HG03135 (cell line): ENCODE results near the gene GAA.

Source experiments
- ATAC-seq: cut with Tn5 transposase; IDR thresholded peaks from one replicate; pipeline ENCODE4 v1.9.1; 2021; ENCODE audit warnings: mild to moderate bottlenecking, moderate library complexity; ENCODE audit not compliant: unreplicated experiment

GAA gene

DNA sequence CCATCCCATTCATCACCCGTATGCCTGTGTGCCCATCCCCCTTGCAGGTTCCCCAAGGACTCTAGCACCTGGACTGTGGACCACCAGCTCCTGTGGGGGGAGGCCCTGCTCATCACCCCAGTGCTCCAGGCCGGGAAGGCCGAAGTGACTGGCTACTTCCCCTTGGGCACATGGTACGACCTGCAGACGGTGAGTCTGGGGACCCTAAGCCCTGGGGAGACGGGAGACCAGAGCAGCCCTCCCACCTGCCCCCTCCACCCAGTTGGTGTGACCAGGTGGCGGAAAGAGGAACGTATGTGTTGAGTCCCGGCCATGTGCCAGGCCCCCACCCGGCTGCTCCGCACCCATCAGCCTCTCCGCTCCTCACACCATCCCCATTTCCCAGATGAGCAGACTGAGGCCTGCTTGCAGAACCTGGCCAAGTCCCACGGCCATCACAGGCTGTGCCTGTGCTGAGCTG lies 15.6 kb downstream of the GAA start:
- ATAC-seq = no peak

DNA sequence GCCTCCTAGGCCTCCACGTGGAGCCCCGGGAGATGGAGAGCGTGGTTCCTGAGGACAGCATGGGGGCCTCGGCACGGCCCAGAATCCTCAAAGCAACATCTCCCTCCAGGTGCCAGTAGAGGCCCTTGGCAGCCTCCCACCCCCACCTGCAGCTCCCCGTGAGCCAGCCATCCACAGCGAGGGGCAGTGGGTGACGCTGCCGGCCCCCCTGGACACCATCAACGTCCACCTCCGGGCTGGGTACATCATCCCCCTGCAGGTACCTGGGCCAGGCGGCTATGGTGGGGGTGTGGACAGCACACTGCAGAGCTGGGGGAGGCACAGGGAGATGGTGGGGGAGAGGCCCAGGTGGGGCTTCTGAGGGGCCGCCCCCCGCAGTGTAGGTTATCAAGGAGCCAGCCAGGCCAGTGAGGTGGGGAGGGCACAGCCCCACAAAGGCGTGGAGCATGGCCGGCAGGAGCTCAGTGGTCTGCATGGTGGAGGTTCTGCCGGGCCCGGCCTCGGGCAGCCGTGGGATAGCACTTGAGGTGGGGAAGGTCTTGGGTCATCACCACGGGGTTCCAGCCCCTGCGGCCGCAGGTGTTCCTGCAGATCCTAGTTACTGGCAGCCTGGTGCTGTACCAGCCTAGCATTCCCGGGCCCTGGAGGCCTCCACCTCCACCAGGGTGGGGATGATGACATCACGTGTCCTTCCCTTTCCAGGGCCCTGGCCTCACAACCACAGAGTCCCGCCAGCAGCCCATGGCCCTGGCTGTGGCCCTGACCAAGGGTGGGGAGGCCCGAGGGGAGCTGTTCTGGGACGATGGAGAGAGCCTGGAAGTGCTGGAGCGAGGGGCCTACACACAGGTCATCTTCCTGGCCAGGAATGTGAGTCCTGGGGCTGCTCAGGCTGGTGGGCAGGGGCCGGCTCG lies 16.4 kb downstream of the GAA start:
- no peak for ATAC-seq

DNA sequence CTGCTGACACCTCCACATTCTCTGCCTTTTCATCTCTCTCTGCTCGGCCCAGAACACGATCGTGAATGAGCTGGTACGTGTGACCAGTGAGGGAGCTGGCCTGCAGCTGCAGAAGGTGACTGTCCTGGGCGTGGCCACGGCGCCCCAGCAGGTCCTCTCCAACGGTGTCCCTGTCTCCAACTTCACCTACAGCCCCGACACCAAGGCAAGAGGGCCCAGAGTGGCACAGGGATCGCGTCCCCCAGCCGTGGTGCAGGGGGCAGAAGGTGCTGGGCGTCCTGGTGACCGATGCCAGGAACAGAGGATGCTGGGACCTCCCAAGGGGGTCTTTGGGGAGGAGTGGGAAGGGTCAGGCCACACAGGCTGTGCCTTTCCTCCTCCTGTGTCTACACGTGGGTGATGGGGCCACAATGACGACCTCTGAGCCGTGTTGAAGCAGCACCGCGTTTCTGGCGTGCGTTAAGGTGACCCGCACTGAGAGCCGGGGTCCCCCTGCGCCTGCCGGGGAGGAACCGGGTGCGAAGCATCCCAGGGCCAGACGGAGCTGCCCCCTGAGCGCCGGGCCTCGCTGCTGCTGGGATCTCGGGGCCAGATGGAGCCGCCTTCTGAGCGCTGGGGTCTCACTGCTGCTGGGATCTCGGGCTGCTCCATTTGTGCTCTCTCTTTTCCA lies 17.4 kb downstream of the GAA start:
- ATAC-seq = no peak

DNA sequence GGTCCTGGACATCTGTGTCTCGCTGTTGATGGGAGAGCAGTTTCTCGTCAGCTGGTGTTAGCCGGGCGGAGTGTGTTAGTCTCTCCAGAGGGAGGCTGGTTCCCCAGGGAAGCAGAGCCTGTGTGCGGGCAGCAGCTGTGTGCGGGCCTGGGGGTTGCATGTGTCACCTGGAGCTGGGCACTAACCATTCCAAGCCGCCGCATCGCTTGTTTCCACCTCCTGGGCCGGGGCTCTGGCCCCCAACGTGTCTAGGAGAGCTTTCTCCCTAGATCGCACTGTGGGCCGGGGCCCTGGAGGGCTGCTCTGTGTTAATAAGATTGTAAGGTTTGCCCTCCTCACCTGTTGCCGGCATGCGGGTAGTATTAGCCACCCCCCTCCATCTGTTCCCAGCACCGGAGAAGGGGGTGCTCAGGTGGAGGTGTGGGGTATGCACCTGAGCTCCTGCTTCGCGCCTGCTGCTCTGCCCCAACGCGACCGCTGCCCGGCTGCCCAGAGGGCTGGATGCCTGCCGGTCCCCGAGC lies 17.9 kb downstream of the GAA start:
- ATAC-seq = no peak

DNA sequence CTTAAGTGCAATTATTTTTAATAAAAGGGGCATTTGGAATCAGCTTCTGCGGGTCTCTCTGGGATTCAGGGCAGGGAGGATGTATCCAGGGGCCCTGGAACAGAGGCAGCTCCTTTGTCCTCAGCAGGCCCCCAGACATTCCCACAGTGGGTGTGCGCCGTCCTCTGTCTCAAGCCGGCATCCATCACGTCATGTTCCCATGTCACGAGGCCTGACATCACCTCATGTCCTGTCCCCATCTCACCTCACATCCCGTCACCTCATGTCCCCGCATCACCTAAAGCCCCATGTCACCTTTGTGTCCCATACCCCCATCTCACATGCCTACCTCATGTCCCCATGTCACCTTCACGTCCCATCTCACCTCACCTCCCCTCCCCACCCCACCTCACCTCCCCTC lies 18.5 kb downstream of the GAA start:
- ATAC-seq = no peak

DNA sequence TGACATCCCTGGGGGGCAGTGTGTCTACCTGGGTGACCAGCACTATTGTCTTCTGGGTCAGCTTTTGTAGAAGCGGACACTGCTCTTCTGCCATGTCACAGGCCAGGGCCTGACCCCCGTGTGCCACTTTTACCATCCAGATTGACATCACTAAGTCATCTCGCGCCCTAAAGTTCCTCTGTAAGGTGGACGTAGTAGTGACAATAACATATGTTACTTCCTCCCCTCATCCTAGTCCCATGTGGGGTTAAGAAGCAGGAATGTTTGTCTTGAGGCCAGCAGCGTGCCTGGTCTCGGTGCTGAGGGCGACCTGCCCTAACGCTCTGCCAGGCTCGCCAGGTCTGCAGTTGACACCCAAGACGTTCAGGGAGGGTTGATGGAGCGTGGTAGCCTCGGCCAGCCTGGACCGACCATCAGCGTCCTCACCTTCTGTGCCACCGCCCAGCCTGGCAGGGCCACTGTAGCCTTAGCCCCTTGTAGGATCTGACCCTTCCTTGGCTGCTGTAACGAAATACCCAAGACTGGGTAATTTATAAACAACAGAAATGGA lies 20.7 kb downstream of the GAA start:
- ATAC-seq = no peak

DNA sequence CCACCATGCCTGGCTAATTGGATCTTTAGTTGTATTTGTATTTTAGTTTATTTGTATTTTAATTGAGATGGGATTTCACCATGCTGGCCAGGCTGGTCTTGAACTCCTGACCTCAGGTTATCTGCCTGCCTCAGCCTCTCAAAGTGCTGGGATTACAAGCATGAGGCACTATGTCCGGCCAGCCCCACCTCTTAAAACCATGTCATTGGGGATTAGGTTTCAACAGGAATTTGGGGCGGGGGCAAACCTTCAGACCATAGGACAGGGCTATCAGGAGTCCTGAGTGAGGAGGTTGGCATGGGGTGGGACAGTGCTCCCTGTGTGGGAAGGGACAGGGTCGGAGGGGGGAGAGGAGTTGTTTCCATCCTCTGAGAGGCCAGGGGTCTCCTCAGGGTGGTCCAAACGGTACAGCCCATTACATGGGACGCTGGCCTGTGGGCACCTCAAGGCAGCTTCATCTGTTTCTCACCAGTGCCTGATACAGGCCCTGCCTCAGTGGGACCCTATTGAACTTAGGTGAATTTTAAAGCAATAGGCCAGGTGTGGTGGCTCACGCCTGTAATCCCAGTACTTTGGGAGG lies 21.6 kb downstream of the GAA start:
- no peak for ATAC-seq

DNA sequence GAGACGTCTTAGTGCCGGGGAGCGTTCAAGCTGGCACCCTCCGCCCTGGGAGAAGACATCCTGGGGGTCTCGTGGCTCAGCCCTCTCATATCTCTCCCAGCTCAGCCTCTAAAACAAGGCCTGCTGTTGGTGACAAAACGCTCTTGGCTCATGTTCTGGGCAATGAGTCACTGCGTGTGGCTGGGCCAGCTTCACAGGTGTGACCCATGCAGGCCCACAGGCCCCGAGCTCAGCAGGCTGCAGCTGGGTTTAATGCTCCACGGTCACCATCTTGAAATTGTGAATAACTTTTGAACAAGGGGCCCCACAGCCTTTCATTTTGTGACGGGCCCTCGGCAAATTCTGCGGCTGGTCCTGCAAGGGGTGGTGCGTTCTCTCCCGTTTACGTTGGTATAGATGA lies 22.4 kb downstream of the GAA start:
- ATAC-seq = no peak

DNA sequence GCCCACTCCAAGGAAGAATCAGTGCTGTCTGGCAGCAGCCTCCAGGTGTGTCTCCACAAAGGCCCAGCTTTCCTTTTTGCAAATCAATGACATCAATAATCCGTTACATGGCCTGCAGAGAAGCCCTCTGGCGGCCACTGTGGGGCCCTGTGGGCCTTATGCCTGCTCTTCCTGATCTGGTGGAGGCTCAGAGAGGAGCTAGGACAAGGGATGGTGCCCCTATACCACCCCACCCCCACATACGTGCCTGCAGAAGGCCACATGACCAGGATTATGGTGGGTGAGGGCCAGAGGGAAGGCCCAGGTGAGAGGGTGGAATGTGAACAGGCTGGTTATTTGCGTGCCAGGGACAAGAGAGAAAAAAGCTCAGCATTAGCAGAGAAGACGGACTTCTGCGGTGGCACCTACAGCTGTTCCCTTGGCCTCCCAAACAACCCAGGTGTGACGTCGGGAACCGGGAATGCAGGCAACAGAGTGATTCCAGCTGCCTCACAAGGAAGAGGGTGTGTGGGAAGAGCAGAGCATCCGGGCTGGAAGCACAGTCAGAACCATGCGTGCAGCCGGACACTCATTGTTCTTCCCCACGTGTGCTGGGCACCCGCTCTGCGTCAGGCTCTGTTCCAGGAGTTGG lies 23.1 kb downstream of the GAA start:
- no peak for ATAC-seq

DNA sequence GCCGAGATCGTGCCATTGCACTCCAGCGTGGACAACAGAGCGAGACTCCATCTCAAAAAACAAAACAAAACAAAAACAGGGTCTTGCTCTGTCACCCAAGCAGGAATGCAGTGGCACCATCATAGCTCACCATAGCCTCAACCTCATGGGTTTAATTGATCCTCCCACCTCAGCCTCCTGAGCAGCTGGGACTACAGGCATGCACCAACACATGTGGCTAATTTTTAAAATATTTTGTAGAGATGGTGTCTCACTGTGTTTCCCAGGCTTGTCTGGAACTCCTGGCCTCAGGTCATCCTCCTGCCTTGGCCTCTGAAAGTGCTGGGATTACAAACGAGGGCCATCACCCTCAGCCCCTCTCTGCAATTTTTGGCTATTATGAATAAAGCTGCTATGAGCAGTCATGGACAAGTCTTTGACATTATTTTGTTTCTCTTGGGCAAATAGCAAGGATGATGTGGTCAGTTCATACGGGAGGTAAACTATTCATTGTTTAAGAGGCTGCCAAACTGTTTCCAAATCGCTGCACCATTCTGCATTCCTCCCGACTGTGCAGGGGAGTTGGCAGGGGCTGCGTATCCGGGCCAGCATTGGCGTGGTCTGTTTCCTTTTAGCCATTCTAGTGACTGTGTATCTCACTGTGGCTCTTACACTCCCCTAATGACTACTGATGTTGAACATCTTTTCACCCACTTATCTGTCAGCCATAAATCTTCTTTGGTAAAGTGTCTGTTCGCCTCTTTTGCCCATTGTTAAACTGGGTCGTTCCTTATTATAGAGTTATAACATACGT lies 24.5 kb downstream of the GAA start:
- no peak for ATAC-seq

DNA sequence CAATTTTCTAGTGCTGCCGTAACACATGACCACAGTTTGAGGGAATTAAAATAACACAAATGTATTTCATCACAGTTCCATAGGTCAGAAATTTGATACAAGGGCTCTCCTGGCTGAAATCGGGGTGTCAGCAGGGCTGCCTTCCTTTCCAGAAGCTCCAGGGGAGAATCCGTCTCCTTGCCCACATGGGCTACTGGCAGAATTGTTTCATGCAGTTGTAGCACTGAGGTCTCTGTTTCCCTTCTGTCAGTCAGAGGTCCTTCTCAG lies 25.0 kb downstream of the GAA start:
- ATAC-seq = no peak

DNA sequence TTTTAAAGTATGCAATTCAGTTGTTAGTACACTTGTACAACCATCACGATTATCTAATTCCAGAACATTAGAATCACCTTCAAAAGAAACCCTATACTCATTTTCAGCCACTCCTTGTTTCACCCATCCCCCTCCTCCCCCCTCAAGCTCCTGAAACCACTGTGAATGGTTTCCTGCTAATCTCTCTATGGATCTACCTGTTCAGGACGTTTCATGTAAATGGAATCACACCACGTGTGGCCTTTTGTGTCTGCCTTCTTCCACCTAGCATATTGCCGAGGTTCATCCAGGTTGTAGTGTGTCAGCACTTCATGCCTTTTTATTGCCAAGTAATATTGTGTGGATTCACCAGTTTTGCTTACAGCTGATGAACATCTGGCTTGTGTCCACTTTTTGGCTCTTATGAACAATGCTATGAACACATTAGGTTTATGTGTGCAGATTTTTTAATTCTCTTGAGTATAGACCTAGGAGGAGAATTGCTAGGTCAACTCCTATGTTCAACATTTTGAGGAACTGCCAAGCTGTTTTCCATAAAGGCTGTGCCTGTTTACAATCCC lies 27.7 kb downstream of the GAA start:
- ATAC-seq = no peak

DNA sequence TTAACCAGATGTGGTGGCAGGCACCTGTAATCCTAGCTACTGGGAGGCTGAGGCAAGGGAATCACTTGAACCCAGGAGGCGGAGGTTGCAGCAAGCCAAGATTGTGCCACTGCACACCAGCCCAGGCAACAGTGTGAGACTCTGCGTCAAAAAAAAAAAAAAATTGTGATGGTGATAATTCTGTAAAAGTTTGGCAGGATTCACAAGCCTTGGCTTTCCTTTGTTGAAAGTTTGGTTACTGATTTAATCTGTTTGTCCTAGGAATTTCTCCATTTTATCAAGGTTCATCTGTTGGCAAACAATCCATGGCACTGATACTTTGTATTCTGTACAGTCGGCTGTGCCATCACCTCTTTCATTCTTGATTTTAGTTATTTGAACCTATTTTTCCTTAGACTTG lies 29.6 kb downstream of the GAA start:
- ATAC-seq = no peak

DNA sequence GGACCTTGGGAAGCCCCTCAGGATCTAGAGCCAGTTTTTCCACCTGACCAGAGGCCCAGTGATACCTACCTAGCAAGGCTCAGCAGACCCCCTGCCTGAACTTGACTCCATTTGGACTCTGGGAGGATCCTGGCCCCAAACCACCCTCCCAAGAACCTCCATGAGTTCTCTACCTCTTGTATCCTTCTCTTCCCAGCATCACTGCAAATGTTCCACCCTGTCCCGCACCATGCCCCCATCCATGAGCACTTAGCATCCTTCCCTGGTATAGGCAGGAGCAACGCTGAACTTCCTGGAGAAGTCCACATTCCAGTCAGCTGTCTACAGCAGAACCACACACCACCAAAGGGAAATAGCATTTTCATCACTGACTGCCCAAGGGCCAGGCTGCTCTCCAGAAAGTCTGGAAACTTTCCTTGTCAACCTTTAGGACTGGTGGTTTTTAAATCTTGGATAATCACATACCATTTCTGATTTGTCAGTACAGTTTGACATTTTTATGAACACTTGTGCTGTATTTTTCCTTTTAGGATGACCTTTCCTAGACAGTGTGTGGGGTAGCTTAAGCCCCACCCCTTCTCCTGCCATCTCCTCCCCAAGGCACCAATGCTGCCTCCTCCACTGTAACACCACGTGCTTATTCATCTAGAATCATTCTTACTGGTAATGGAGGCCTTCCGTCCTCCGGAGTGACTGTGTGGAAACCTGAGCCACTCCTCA lies 31.7 kb downstream of the GAA start:
- ATAC-seq = no peak

DNA sequence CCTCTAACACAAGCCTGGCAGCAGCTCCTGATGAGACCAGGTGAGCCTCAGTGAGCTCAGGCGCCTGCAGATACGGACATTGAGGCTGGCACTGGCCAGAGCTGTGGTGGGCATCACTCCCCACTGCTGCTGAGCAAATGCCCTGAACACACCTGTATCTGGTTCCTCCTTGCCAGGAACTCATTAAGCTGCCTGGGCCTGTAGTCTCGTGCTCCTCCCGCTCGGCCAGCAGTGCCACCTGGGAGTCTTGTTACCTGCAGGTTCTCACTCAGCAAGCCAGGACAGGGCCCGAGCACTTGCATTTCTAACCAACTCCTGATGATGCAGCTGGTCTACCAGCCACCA lies 32.2 kb downstream of the GAA start:
- ATAC-seq = no peak

DNA sequence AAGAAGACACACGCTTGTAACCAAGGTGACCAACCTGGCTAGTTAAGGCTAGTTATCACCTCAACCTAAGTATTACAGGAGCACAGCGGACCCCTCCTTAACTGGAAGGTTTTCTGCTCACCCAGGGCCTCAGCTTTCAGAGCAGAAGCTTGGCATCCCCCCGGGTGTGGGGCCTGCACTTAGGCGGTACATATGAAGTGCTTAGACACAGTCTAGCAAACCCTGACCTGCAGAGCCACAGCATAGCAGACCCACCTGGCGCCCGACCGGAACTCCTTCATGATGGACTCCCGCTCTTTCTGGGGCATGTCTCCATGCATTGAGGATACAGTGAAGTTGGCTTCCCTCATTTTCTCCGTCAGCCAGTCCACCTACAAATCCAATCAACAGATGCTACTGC lies 35.8 kb downstream of the GAA start:
- ATAC-seq = no peak

DNA sequence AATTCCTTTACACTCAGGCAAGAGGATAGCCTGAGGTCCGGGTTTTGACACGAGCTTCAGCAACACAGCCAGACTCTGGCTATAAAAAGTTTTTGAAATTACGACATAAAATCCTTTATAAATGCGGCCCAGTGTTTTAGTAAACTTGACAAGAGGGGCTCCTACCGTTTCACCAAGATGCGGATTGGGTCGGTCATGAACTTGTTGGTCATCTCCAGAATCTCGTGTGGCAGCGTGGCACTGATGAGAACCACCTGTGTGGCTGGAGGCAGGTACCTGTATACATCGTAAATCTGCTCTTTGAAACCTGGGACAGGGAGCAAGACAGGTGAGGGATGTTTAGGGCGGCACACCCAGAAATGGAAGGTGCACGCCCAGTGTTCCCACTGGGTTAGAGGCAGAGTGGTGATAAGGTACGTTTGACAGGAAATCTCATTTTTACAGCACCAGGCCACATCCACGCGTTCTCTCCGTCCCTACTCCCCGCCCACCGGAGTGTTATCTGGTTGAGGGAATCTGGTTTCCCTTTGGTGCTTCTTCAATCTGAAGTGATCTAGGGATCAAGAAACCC lies 37.6 kb downstream of the GAA start:
- ATAC-seq = no peak

DNA sequence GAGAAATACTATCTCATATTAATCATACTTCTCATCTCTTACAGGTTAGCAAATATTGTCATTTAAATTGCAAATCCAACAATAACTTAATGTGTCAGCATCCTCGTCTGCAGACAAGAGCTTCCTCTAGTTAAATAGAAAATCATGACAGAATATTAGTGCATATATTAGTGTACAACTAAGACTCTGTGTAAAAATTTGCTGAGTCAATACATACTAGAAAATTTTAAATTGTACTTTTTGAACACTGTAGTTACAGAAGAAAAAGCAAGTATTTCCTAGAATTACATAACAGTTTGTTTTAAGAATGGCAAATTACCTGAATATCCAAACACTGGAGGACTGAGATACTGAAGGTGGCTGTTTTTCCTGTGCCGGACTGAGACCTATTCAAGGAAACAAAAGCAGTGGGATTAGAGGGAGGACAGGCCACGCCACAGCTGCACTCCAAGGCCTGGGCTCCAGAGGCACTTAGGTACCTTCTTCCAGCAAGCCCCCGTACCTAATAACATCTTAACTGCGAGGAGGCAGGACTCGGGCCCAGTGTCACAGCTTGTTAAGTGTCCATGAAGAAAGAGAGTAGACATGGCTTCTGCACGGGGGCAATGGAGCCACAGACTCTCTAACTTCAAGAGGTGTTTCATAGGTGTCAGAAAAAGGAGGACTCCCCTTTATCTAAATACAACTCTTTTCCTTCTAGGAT lies 40.2 kb downstream of the GAA start:
- ATAC-seq = no peak

DNA sequence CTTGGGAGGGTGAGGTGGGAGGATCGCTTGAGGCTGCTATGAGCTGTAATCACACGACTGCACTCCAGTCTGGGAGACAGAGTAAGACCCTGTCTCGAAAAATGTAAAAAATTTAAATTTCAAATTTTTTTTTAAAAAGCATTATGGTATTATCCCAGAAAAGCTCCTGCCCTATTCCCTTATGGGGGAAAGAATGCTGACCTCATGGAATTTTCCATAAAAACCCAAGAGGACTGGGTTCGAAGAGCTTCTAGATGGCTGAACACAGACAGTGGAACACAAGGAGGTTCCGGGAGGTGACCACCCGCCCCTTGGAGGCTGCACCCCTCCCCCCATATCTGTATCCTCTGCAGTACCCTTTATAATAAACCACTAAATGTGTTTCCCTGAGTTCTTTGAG lies 41.5 kb downstream of the GAA start:
- no peak for ATAC-seq
